ENCODE results near the gene LOC128125822.
A peak's percentile ranks its signal among the peaks of the same experiment; 100 is the strongest.

LOC128125822 gene

GRCh38 chr6:63553208-63553607 lies 19.1 kb upstream of the LOC128125822 start (continued):
- TF ChIP-seq NR2F1 (conservative IDR thresholded peaks at IDR 0.05) = peak; percentile 99
- no peak for TF ChIP-seq TCF3 (IDR thresholded peaks at IDR 0.05; ENCODE audit: borderline replicate concordance, insufficient read depth, low read depth, low read length)
- TF ChIP-seq WRNIP1 (IDR thresholded peaks at IDR 0.05; ENCODE audit: borderline replicate concordance, low read depth, low read length) = no peak
- peak; percentile 73 for TF ChIP-seq NFIC (IDR thresholded peaks at IDR 0.05; ENCODE audit: low read depth, low read length)
- peak; percentile 64 for TF ChIP-seq FOXM1 (IDR thresholded peaks at IDR 0.05; ENCODE audit: low read depth, low read length)
- TF ChIP-seq NR2C1 (IDR thresholded peaks at IDR 0.05) = peak; percentile 50; the same call in 1 of the 2 replicates
- no peak for TF ChIP-seq YY1 (IDR thresholded peaks at IDR 0.05; ENCODE audit: low read depth, low read length)
- no peak for TF ChIP-seq NR2C2 (IDR thresholded peaks at IDR 0.05; ENCODE audit: borderline replicate concordance, control insufficient read depth, insufficient read length, low read depth)
- TF ChIP-seq, protein P1, sequence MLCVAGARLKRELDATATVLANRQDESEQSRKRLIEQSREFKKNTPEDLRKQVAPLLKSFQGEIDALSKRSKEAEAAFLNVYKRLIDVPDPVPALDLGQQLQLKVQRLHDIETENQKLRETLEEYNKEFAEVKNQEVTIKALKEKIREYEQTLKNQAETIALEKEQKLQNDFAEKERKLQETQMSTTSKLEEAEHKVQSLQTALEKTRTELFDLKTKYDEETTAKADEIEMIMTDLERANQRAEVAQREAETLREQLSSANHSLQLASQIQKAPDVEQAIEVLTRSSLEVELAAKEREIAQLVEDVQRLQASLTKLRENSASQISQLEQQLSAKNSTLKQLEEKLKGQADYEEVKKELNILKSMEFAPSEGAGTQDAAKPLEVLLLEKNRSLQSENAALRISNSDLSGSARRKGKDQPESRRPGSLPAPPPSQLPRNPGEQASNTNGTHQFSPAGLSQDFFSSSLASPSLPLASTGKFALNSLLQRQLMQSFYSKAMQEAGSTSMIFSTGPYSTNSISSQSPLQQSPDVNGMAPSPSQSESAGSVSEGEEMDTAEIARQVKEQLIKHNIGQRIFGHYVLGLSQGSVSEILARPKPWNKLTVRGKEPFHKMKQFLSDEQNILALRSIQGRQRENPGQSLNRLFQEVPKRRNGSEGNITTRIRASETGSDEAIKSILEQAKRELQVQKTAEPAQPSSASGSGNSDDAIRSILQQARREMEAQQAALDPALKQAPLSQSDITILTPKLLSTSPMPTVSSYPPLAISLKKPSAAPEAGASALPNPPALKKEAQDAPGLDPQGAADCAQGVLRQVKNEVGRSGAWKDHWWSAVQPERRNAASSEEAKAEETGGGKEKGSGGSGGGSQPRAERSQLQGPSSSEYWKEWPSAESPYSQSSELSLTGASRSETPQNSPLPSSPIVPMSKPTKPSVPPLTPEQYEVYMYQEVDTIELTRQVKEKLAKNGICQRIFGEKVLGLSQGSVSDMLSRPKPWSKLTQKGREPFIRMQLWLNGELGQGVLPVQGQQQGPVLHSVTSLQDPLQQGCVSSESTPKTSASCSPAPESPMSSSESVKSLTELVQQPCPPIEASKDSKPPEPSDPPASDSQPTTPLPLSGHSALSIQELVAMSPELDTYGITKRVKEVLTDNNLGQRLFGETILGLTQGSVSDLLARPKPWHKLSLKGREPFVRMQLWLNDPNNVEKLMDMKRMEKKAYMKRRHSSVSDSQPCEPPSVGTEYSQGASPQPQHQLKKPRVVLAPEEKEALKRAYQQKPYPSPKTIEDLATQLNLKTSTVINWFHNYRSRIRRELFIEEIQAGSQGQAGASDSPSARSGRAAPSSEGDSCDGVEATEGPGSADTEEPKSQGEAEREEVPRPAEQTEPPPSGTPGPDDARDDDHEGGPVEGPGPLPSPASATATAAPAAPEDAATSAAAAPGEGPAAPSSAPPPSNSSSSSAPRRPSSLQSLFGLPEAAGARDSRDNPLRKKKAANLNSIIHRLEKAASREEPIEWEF (IDR thresholded peaks at IDR 0.05; ENCODE audit: insufficient replicate concordance, low read depth, low read length) = no peak
- no peak for TF ChIP-seq GATAD2B (conservative IDR thresholded peaks at IDR 0.05; ENCODE audit: low read depth)
- TF ChIP-seq NFYB (IDR thresholded peaks at IDR 0.05; ENCODE audit: insufficient read depth, low read depth, low read length) = no peak
- no peak; the same call in 1 of the 2 replicates for TF ChIP-seq RAD51 (IDR thresholded peaks at IDR 0.05)
- TF ChIP-seq CTCF (IDR thresholded peaks at IDR 0.05 in 2 of 3, conservative IDR thresholded peaks at IDR 0.05 in 1 of 3; ENCODE audit: control insufficient read depth in 2 of 3, extremely low read depth in 1 of 3, insufficient read depth in 1 of 3, low read depth in 3 of 3, low read length in 3 of 3) = no peak
- TF ChIP-seq ZNF384 (IDR thresholded peaks at IDR 0.05; ENCODE audit: borderline replicate concordance, low read depth, low read length) = no peak
- TF ChIP-seq USF1 (IDR thresholded peaks at IDR 0.05; ENCODE audit: borderline replicate concordance, extremely low read length, insufficient read depth, low read depth, low read length) = no peak
- TF ChIP-seq POLR2AphosphoS2 (IDR thresholded peaks at IDR 0.05; ENCODE audit: low read depth, low read length) = no peak
- no peak for TF ChIP-seq ZNF274 (IDR thresholded peaks at IDR 0.05; ENCODE audit: insufficient read depth, insufficient read length)
- no peak for TF ChIP-seq MXI1 (IDR thresholded peaks at IDR 0.05; ENCODE audit: low read depth, low read length)
- no peak for TF ChIP-seq KAT2A (conservative IDR thresholded peaks at IDR 0.05; ENCODE audit: control insufficient read depth, low read depth, low read length)
- TF ChIP-seq CHD2 (IDR thresholded peaks at IDR 0.05; ENCODE audit: borderline replicate concordance, low read depth, low read length) = peak; percentile 49; the same call in 1 of the 2 replicates
- peak; percentile 57 for TF ChIP-seq CREB1 (IDR thresholded peaks at IDR 0.05; ENCODE audit: low read depth)
- TF ChIP-seq ZNF622 (IDR thresholded peaks at IDR 0.05) = no peak
- peak; percentile 79 to 90 for TF ChIP-seq IKZF2 (IDR thresholded peaks at IDR 0.05)
- peak; percentile 36; the same call in 1 of the 2 replicates for TF ChIP-seq ZNF217 (IDR thresholded peaks at IDR 0.05)

All from GM12878 (cell line).